ENCODE data around the gene TRIM74.
A peak's percentile ranks its signal among the peaks of the same experiment; 100 is the strongest.
"Not testable (repeated sequence)": the region's sequence is repeated elsewhere in the genome, so short reads cannot be mapped to it uniquely, and the experiment has no call there.

The TRIM74 gene

GRCh38 chr7:72960626-72961345 lies 8.5 kb downstream of the TRIM74 start:
- H3K4me3 ChIP-seq (ENCODE audit: low read length); DNase-seq (ENCODE audit: low read depth): not testable (repeated sequence)

DNA sequence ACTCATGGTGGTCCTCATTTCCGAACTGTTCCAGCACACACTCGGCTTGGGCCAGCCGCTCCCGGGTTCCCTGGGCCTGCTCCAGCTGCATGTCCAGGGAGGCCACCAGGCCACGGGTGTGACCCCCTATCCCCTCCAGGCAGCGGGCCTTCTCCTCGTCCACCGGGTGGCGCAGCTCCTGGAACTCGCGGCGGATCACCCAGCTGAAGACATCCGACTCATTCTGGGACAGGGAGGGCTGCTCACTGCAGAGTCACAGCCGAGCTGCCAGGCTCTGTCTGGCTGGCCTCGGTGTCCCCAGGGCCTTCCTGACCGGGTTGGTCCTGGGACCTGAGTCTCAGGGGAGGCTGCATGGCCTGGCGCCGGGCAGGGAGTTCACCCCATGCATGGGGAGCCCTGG lies 9.2 kb downstream of the TRIM74 start:
- H3K4me3 ChIP-seq (ENCODE audit: low read length); DNase-seq (ENCODE audit: low read depth): not testable (repeated sequence)

- peak overlapping the region; percentile 41 for H3K4me3 ChIP-seq (ENCODE audit: low read length)
- not testable (repeated sequence) for DNase-seq (ENCODE audit: low read depth)
These were observed 14.6 kb downstream of the TRIM74 start for GRCh38 chr7:72954563-72955198.

DNA sequence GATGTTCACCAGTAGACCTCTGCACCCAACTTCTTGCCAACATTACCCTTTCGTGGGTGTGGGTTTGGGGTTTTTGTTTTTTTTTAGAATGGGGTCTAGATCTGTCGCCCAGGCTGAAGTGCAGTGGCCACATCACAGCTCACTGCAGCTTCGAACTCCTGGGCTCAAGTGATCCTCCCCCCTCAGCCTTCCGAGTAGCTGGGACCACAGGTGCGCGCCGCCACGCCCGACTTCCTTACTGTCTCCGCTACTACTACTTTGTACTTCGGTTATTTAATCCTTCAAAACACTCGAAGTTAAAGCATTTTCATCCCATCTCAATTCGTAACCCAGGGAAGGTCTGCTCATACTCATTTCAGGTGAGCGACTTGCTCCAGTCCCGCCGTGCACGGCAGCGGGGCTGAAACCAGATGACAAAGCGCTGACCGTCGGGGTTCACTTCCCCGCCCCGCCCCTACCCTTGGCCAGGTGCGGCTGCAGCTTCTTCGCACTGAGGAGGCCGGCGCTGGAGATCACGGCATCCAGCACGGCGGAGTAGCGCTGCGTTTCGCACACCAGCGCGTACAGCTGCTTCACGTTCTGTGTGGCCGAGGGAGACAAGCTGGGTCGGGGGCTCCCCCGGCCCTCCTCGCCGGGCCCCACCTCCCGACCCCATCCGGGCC lies 15.2 kb downstream of the TRIM74 start:
- peak overlapping the region; percentile 41 for H3K4me3 ChIP-seq (ENCODE audit: low read length)
- not testable (repeated sequence) for DNase-seq (ENCODE audit: low read depth)

DNA sequence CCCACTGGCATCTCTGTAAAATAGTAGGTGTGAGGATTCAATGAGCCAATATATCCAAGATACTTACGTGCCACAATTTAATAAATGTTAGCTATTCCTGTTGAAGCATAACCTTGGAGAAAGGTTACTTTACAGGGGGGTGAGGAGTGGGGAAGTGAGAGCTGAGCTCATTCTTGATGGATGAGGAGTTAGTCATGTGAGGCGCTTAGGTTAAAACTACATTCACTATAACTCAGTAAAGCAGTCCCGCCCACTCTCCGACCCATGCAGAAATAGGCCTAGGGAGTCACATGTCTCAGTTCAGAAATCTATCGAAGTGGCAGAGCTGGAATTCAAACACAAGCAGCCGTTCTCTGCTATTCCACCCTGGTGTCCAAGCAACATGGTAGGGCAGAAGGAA lies 18.8 kb downstream of the TRIM74 start:
- not testable (repeated sequence) for DNase-seq (ENCODE audit: low read depth); H3K4me3 ChIP-seq (ENCODE audit: low read length)

DNA sequence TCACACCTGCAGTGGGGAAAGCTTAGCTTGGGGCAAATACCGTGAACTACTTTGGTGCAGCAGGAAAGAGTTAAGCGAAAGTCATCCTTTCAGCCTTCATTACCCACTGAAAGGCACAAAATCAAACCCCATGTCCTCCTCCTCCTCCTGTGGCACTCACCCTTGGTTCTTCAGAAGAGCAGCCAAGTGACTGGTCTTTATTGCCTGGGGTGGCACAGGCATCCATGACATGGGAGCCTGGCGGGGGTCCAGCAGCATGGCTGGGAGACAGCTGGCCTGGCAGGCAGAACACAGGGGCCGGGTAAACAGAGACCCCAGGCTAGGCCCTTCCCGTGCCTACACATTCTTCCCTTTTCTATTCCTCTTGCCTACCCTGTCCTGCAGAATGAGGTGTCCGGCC lies 19.6 kb downstream of the TRIM74 start:
- not testable (repeated sequence) for DNase-seq (ENCODE audit: low read depth); H3K4me3 ChIP-seq (ENCODE audit: low read length)

DNA sequence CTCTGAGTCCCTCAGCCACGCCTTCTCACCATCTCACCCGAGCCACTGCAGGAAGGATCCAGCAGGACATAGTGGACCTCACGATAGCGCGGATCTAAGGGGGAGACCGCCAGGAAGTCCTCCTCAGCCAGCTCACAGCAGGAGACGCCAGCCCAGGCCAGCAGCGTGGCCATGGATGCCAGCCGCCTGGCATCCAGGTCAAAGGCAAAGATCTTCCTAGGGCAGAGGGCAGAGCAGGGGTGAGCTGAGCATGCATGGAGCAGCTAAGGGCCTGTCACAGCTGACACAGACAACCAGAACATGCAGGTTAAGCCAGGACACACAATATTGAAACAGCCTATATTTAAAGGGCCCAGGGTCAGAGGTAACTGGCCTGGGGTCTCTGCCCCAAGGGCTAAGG lies 20.0 kb downstream of the TRIM74 start:
- not testable (repeated sequence) for H3K4me3 ChIP-seq (ENCODE audit: low read length); DNase-seq (ENCODE audit: low read depth)

DNA sequence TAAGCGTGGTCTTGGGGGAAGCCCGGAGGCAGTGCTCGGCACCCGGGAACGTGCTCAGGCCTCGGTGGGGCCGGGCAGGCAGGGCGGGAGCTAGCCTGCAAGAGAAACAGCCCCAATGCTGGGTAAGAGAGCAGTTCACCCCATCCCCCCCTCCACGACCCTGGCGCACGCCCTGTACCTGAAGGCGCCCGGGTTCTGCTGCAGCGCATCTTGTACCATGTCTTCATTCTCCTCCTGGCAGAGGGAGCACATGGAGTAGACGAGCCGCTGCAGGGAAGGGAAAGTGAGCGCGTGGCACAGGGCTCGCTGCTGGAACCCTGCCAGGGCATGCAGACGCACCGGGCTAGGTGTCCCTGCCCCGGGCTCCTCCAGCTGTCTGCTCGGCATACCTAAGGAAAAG lies 20.6 kb downstream of the TRIM74 start:
- DNase-seq (ENCODE audit: low read depth); H3K4me3 ChIP-seq (ENCODE audit: low read length): not testable (repeated sequence)

DNA sequence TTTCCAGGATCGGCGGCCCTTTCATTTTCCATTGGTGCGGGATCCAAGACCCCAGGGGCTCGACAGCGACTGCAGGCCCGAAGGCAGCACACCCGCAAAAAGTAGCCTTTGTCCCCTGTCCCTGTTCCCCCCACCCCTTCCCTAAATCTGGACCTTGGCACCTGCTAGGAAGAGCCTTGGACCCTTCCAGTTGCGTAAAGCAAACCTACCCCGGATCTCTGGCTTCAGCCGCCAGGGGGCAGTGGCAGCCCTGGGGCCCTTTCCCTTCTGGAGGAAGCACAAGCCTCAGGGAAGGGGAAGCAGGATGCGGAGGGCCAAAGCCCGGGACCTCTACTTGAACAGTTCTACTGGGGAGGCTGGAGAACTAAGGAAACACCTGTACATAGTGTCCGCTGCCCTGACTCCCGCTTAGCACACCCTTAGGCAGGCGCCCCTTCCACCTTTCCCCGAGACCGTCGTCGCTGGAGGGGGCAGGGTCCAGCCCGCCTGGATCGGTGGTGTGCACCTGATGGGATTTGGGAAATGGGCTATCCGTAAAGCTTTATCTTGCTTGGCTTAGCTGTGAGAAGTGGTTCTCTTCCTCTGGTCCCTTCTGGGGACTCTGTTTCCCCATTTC lies 23.0 kb downstream of the TRIM74 start:
- TF ChIP-seq, protein P1, sequence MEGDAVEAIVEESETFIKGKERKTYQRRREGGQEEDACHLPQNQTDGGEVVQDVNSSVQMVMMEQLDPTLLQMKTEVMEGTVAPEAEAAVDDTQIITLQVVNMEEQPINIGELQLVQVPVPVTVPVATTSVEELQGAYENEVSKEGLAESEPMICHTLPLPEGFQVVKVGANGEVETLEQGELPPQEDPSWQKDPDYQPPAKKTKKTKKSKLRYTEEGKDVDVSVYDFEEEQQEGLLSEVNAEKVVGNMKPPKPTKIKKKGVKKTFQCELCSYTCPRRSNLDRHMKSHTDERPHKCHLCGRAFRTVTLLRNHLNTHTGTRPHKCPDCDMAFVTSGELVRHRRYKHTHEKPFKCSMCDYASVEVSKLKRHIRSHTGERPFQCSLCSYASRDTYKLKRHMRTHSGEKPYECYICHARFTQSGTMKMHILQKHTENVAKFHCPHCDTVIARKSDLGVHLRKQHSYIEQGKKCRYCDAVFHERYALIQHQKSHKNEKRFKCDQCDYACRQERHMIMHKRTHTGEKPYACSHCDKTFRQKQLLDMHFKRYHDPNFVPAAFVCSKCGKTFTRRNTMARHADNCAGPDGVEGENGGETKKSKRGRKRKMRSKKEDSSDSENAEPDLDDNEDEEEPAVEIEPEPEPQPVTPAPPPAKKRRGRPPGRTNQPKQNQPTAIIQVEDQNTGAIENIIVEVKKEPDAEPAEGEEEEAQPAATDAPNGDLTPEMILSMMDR (conservative IDR thresholded peaks at IDR 0.05; ENCODE audit: low read length), result 0 out of 2 replicates have a peak, but pooled peaks have one; percentile 3
- not testable (repeated sequence) for H3K4me3 ChIP-seq (ENCODE audit: low read length); DNase-seq (ENCODE audit: low read depth)

DNA sequence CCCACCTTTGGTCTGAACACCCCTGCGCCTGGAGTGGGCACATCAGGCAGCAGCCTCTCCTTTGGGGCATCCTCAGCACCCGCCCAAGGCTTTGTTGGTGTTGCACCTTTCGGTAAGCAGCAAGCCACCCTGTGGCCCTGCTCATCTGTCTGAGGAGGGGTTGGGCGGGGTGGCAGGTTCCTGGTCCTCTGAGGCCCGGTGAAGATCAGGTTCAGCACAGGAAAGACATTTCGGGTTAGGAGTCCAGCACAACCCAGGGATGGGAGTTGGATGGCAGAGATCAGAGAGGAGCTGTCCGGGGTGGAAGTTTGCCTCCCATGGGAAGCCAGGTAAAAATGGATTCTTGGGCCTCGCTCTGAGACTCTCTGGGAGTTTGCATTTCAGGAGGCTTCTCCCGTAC lies 23.7 kb downstream of the TRIM74 start:
- not testable (repeated sequence) for DNase-seq (ENCODE audit: low read depth); H3K4me3 ChIP-seq (ENCODE audit: low read length)

- not testable (repeated sequence) for DNase-seq (ENCODE audit: low read depth); H3K4me3 ChIP-seq (ENCODE audit: low read length)
These were observed 24.3 kb downstream of the TRIM74 start for GRCh38 chr7:72944937-72945336.

- H3K4me3 ChIP-seq (ENCODE audit: low read length); DNase-seq (ENCODE audit: low read depth): not testable (repeated sequence)
These were observed 26.3 kb downstream of the TRIM74 start for GRCh38 chr7:72942956-72943355.

DNA sequence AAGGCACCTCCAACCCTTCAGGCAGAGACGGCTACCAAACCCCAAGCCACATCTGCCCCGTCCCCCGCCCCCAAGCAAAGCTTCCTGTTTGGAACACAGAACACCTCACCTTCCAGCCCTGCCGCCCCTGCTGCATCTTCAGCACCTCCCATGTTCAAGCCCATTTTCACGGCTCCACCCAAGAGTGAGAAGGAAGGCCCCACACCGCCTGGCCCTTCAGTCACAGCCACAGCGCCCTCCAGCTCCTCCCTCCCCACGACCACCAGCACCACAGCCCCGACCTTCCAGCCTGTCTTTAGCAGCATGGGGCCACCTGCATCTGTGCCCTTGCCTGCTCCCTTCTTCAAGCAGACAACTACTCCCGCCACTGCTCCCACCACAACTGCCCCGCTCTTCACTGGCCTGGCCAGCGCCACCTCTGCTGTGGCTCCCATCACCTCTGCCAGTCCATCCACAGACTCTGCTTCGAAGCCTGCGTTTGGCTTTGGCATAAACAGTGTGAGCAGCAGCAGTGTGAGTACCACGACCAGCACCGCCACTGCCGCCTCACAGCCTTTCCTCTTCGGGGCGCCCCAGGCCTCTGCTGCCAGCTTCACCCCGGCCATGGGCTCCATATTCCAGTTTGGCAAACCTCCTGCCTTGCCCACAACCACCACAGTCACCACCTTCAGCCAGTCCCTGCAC lies 27.1 kb downstream of the TRIM74 start:
- not testable (repeated sequence) for DNase-seq (ENCODE audit: low read depth); H3K4me3 ChIP-seq (ENCODE audit: low read length)

DNA sequence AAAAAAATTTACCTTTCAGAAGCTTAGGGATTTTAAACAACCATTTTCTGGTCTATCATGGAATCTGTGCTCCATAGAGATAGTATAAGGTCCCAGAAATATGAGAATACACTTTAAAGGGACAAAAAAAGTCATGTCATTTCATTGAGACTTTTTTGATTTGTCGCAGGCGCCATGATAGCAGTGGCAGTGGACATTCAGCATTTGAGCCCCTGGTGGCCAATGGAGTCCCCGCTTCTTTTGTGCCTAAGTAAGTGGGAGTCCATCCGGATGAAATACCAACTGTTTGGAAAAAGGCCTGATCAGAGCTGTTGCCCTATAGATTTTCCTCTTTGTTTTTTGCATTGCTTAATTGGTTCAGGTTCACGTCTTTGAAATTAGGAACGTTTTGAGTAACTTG lies 41.0 kb downstream of the TRIM74 start:
- not testable (repeated sequence) for DNase-seq (ENCODE audit: low read depth); H3K4me3 ChIP-seq (ENCODE audit: low read length)

- H3K4me3 ChIP-seq (ENCODE audit: low read length); DNase-seq (ENCODE audit: low read depth): not testable (repeated sequence)
These were observed 41.5 kb downstream of the TRIM74 start for GRCh38 chr7:72927791-72928190.

All from AG10803 (cell line).